PFSK-1 (cell line): ENCODE measurements around the gene FAAH2.

Source experiments
- POLR2AphosphoS5 ChIP-seq: IDR thresholded peaks from 2 replicates; pipeline ENCODE4 v1.6.1; 2012; ENCODE audit warnings: low read depth, mild to moderate bottlenecking, control low read depth, low read length, moderate library complexity
- REST ChIP-seq, 2 experiments: IDR thresholded peaks; 2 replicates each; pipeline versions ENCODE4 v1.6.1 to v1.8.0; 2011 to 2012; ENCODE audit warnings: low read depth in 2 of 2, low read length in 2 of 2, control low read depth in 1 of 2, inconsistent platforms in 1 of 2, mild to moderate bottlenecking in 1 of 2, moderate library complexity in 1 of 2; ENCODE audit not compliant: insufficient read depth in 1 of 2

- TF ChIP-seq POLR2AphosphoS5 (no peak), REST (IDR thresholded peaks at IDR 0.05; ENCODE audit: insufficient read depth in 1 of 2, low read depth in 2 of 2, low read length in 2 of 2) (no peak)
Measured at GRCh38 chrX:57422289-57422688, 135.8 kb downstream of the FAAH2 start.
